NT2/D1 (cell line): ENCODE measurements around the gene SDK1.

ENCODE experiments used
- SUZ12 ChIP-seq: IDR thresholded peaks from 2 replicates; pipeline ENCODE4 v1.6.1; 2011; ENCODE audit not compliant: insufficient read length, insufficient read depth; ENCODE audit errors: extremely low read depth
- YY1 ChIP-seq: IDR thresholded peaks from 2 replicates; pipeline ENCODE4 v1.6.1; 2011; ENCODE audit not compliant: insufficient read length, insufficient read depth
- ZNF274 ChIP-seq: IDR thresholded peaks from 2 replicates; pipeline ENCODE4 v1.6.1; 2011; ENCODE audit warnings: mild to moderate bottlenecking, low read depth, low read length

GRCh38 chr7:4000934-4001333 lies 699.9 kb downstream of the SDK1 start:
- TF ChIP-seq YY1 = no peak
- no peak for TF ChIP-seq SUZ12
- TF ChIP-seq ZNF274 = no peak
